Left ventricle myocardium inferior (tissue), 1 donor: ENCODE measurements around the gene TVP23B. TPM values are rescaled to one million over a fixed set of nuclear protein-coding genes. Genes with fewer than 3 reads are reported as not detected.
"Not testable (repeated sequence)": the region's sequence is repeated elsewhere in the genome, so short reads cannot be mapped to it uniquely, and the experiment has no call there.

Experiments
- DNase-seq: peaks from one replicate; pipeline ENCODE4 v3.0.0-alpha.2; 2020
- H3K27ac ChIP-seq: fragments of 200-600 bp; replicated peaks from 2 replicates; pipeline ENCODE4 v1.8.0; 2021
- H3K27me3 ChIP-seq: fragments of 200-600 bp; 2 replicates; pipeline ENCODE4 v1.8.0; 2021; ENCODE audit warnings: low read depth
- H3K36me3 ChIP-seq: fragments of 200-600 bp; 2 replicates; pipeline ENCODE4 v1.8.0; 2021
- H3K4me1 ChIP-seq: fragments of 200-600 bp; 2 replicates; pipeline ENCODE4 v1.8.0; 2021
- H3K4me3 ChIP-seq: fragments of 200-600 bp; 2 replicates; pipeline ENCODE4 v1.8.0; 2021; ENCODE audit warnings: mild to moderate bottlenecking, moderate library complexity
- H3K9me3 ChIP-seq: fragments of 200-600 bp; replicated peaks from 2 replicates; pipeline ENCODE4 v1.8.0; 2021
- intact Hi-C: fragments of 100-400 bp; cut with micrococcal nuclease; formaldehyde crosslinking; loops from one replicate; pipeline ENCODE4 v1.11.0; 2022
- total RNA-seq: library from RNA; stranded (reverse); fragmentation: NEBNext Ultra II Directional; extraction: Animal tissue kit (Norgen Biotek cat#: 25700); gene quantifications from one replicate; pipeline ENCODE4 v1.2.1, GENCODE V29; 2021
- TF ChIP-seq, protein P1 (sequence below): fragments of 200-600 bp; IDR thresholded peaks from 2 replicates; pipeline ENCODE4 v1.8.0; 2021; ENCODE audit warnings: antibody characterized with exemption, mild to moderate bottlenecking, borderline replicate concordance
- donor health status: DM: no; HTN: yes; CAD: no; lungs with severe emphysema.

TVP23B gene
- total RNA-seq, 1 donor from 2014 or later: 24.7 TPM

- TF ChIP-seq, protein P1, sequence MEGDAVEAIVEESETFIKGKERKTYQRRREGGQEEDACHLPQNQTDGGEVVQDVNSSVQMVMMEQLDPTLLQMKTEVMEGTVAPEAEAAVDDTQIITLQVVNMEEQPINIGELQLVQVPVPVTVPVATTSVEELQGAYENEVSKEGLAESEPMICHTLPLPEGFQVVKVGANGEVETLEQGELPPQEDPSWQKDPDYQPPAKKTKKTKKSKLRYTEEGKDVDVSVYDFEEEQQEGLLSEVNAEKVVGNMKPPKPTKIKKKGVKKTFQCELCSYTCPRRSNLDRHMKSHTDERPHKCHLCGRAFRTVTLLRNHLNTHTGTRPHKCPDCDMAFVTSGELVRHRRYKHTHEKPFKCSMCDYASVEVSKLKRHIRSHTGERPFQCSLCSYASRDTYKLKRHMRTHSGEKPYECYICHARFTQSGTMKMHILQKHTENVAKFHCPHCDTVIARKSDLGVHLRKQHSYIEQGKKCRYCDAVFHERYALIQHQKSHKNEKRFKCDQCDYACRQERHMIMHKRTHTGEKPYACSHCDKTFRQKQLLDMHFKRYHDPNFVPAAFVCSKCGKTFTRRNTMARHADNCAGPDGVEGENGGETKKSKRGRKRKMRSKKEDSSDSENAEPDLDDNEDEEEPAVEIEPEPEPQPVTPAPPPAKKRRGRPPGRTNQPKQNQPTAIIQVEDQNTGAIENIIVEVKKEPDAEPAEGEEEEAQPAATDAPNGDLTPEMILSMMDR: peak; percentile 12
- H3K4me1 ChIP-seq, H3K27ac ChIP-seq, H3K4me3 ChIP-seq, intact Hi-C loops, DNase-seq, H3K9me3 ChIP-seq, H3K27me3 ChIP-seq: not testable (repeated sequence)
- peaks cover 13% of the 10 kb centered on the region for H3K36me3 ChIP-seq
These were observed 10.4 kb downstream of the TVP23B start for GRCh38 chr17:18791402-18791801.

GRCh38 chr17:18794841-18795240 lies 13.9 kb downstream of the TVP23B start:
- intact Hi-C loops, H3K27me3 ChIP-seq, H3K9me3 ChIP-seq, DNase-seq, H3K4me3 ChIP-seq, H3K27ac ChIP-seq, H3K4me1 ChIP-seq: not testable (repeated sequence)
- H3K36me3 ChIP-seq: peaks cover 22% of the 10 kb centered on the region

DNA sequence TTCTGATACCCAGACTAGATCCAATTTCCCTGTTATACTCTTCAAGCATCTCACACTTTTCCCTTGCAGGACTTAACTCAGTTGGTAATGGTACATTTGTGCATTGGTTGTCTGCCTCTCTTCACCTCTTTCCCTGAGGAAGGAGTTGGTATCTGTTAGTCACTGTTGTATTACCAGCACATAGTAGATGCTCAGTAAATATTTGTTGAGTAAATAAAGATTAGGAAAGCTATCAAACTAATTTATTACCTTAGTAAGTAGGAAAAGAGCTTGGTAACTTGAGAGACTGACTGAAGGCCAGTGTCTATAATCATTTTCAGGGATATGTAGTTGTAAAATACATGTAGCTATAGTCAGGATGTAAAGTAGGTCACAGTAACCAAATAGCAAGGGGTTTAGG lies 15.9 kb downstream of the TVP23B start:
- H3K27me3 ChIP-seq, H3K9me3 ChIP-seq, H3K4me3 ChIP-seq, H3K27ac ChIP-seq, H3K4me1 ChIP-seq, intact Hi-C loops, DNase-seq: not testable (repeated sequence)
- peaks cover 32% of the 10 kb centered on the region for H3K36me3 ChIP-seq

GRCh38 chr17:18803458-18804245 lies 22.7 kb downstream of the TVP23B start:
- H3K27ac ChIP-seq, DNase-seq, H3K4me1 ChIP-seq, H3K9me3 ChIP-seq, intact Hi-C loops, H3K4me3 ChIP-seq, H3K27me3 ChIP-seq: not testable (repeated sequence)
- peaks cover 59% of the 10 kb centered on the region for H3K36me3 ChIP-seq

- H3K4me3 ChIP-seq, intact Hi-C loops, H3K9me3 ChIP-seq, H3K36me3 ChIP-seq, H3K27me3 ChIP-seq, DNase-seq, H3K4me1 ChIP-seq, H3K27ac ChIP-seq: not testable (repeated sequence)
These were observed 34.9 kb downstream of the TVP23B start for GRCh38 chr17:18815924-18816323.

GRCh38 chr17:18816489-18817371 lies 35.7 kb downstream of the TVP23B start:
- H3K9me3 ChIP-seq, H3K27ac ChIP-seq, H3K36me3 ChIP-seq, H3K4me3 ChIP-seq, DNase-seq, H3K27me3 ChIP-seq, intact Hi-C loops, H3K4me1 ChIP-seq: not testable (repeated sequence)
- TF ChIP-seq, protein P1: peak; percentile 78

GRCh38 chr17:18821430-18821829 lies 40.4 kb downstream of the TVP23B start:
- H3K4me1 ChIP-seq, DNase-seq, H3K27ac ChIP-seq, H3K27me3 ChIP-seq, H3K4me3 ChIP-seq, H3K9me3 ChIP-seq, intact Hi-C loops, H3K36me3 ChIP-seq: not testable (repeated sequence)

DNA sequence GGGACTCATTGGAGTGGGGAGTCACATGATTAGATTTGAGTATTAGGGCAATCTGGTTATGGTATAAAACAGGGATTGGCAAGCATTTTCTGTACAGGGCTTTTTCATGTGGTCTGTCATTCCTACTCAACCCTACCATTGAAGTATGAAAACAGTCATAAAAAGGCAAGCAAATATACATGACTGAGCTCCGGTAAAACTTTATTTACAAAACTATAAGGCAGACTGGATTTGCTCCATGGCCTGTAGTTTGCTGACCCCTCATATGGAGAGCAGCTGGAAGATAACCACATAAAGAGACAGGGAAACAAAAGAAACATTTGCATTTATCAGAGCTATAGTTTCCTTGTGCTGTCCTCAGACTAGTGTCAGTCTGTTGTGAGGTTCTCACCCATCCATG lies 46.6 kb downstream of the TVP23B start:
- DNase-seq, H3K27me3 ChIP-seq, H3K9me3 ChIP-seq, H3K4me1 ChIP-seq, intact Hi-C loops, H3K4me3 ChIP-seq, H3K36me3 ChIP-seq, H3K27ac ChIP-seq: not testable (repeated sequence)
